Right atrium auricular region (tissue), 2 donors: Measurements from ENCODE around the gene SLC12A2. TPM values are rescaled to one million over a fixed set of nuclear protein-coding genes. Genes with fewer than 3 reads are reported as not detected.
A peak's percentile ranks its signal among the peaks of the same experiment; 100 is the strongest.

ENCODE experiments used
- DNase-seq: peaks from one replicate; pipeline ENCODE4 v3.0.0-alpha.2; 2019; ENCODE audit warnings: low spot score
- H3K27ac ChIP-seq, 2 donors: fragments of 200-600 bp; sonication (generic); 1 replicate in 1 of 2; 2 replicates in 1 of 2; pipeline ENCODE4 v1.5.1; 2016 to 2019
- H3K27me3 ChIP-seq, 2 donors: fragments of 200-600 bp; sonication (generic); one replicate each; pipeline versions ENCODE4 v1.5.1 to v1.6.0; 2017 to 2019
- H3K36me3 ChIP-seq: fragments of 200-600 bp; sonication (generic); one replicate; pipeline ENCODE4 v1.5.1; 2016
- H3K4me1 ChIP-seq, 2 donors: fragments of 200-600 bp; sonication (generic); one replicate each; pipeline versions ENCODE4 v1.5.1 to v1.6.0; 2017 to 2019
- H3K4me3 ChIP-seq, 2 donors: fragments of 200-600 bp; sonication (generic); 1 replicate in 1 of 2; 2 replicates in 1 of 2; pipeline ENCODE4 v1.5.1; 2017 to 2019; ENCODE audit warnings: mild to moderate bottlenecking in 1 of 2, moderate library complexity in 1 of 2
- H3K9me3 ChIP-seq, 2 donors: fragments of 200-600 bp; sonication (generic); one replicate each; pipeline ENCODE4 v1.5.1; 2019
- CTCF ChIP-seq, 2 donors: fragments of 200-600 bp; sonication (generic); IDR thresholded peaks; one replicate each; pipeline ENCODE4 v1.5.1; 2019; ENCODE audit warnings: antibody characterized with exemption in 2 of 2
- total RNA-seq, 2 donors: library from RNA; depleted of rRNA; stranded (reverse); fragments of >200 nt; gene quantifications; one replicate each; pipeline ENCODE4 v1.1.0, GENCODE V29; 2016

Gene SLC12A2
- total RNA-seq, 2 donors from 2014 or later = 9.1 to 17.1 TPM

GRCh38 chr5:128074953-128075352 is 8.6 kb upstream of the SLC12A2 start:
- no peak overlapping the region for H3K27ac ChIP-seq
- DNase-seq = no peak
- H3K9me3 ChIP-seq = no peaks in the 10 kb centered on the region

DNA sequence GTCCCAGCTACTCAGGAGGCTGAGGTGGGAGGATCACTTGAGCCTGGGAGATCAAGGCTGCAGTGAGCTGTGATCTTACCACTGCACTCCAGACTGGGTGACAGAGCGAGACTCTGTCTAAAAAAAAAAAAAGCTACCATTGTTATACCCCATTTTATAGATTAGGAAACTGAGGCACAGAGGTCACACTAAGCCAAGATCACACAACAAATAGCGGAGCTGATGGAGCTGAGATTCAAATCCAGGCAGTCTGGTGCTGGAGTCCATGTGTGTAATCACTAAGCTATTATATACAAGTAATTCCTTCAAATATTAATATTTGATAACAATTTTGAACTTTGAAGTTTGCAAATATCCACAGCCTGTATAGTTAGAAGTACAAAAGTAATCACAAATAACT is 6.0 kb upstream of the SLC12A2 start:
- no peak for DNase-seq
- no peaks in the 10 kb centered on the region for H3K9me3 ChIP-seq
- H3K36me3 ChIP-seq = no peaks in the 10 kb centered on the region
- no peak overlapping the region for H3K4me3 ChIP-seq
- TF ChIP-seq CTCF (IDR thresholded peaks at IDR 0.05) = no peak
- peaks cover 0 to 24% of the 10 kb centered on the region in 2 donors for H3K4me1 ChIP-seq
- no peaks in the 10 kb centered on the region for H3K27me3 ChIP-seq
- no peak overlapping the region for H3K27ac ChIP-seq

More at GRCh38 chr5:128074953-128075352, 8.6 kb upstream of the SLC12A2 start:
- no peaks in the 10 kb centered on the region for H3K36me3 ChIP-seq
- H3K4me1 ChIP-seq = peaks cover 0 to 14% of the 10 kb centered on the region in 2 donors
- TF ChIP-seq CTCF (IDR thresholded peaks at IDR 0.05) = no peak
- H3K27me3 ChIP-seq = no peaks in the 10 kb centered on the region
- H3K4me3 ChIP-seq = no peak overlapping the region

DNA sequence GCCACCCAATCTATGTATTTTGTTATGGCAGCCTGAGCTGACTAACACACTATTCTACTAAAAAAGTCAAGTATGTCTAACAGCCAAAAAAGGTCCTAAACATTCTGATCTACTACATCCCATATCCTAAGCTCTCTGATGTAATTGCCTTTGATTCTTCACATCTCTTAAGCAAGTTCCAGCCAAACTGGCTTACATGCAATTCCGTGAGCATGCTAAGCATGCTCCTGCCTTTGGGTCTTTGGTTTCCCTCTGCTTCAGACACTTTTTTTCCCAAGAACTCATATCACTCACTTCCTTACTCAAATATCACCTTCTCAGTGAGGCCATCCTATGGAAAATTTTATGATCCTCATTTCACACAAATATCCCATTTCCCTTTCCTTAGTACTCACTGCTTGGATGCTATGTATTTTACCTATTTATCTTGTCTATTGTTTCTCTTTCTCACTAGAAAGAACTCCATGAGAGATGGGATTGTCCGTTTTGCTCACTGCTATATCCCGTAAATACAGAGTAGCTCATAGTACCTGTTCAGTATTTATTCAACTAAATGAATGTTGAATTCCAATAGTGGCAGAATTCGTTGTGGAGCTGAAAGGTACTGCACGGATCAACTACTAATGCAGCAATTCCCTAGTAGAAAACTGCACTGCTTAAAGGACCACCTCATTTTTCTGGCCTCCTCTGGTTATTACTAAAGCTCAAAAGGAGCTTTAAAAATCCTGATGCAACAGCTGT is 2.3 kb upstream of the SLC12A2 start:
- H3K9me3 ChIP-seq = no peaks in the 10 kb centered on the region
- H3K4me3 ChIP-seq = peak overlapping the region in 1 of 2 donors; percentile 86
- no peak for DNase-seq
- H3K4me1 ChIP-seq = peaks cover 0 to 37% of the 10 kb centered on the region in 2 donors
- H3K27me3 ChIP-seq = no peaks in the 10 kb centered on the region
- no peaks in the 10 kb centered on the region for H3K36me3 ChIP-seq
- TF ChIP-seq CTCF (IDR thresholded peaks at IDR 0.05) = peak in 1 of 2 donors; percentile 36
- H3K27ac ChIP-seq = peak overlapping the region; percentile 17 to 97

DNA sequence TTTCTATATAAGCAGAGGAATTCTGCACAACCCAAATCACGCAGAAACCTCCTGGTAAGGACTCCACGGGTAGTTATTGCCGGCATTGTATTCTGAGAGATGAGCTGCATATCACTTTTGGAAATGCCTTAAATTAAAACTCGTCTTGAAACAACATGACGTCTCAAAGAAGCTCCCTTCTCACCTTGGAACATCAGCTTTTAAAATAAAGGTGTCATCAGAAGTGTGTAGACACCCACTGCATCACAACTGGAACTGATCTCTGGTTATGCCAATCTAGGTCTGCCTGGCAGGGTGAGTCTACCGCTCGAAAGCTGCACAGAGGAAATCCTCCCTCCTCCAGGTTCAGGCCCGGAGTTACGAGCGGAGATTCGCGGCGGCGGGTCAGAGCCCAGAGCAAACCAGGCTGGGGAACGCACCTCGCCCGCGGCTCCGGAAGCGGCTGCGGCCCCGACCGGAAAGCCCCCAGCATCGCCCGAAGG is 974 bp upstream of the SLC12A2 start:
- H3K4me3 ChIP-seq = peak overlapping the region; percentile 81 to 86
- no peak for TF ChIP-seq CTCF (IDR thresholded peaks at IDR 0.05)
- DNase-seq = no peak
- peaks cover 0 to 40% of the 10 kb centered on the region in 2 donors for H3K4me1 ChIP-seq
- H3K27me3 ChIP-seq = no peaks in the 10 kb centered on the region
- H3K9me3 ChIP-seq = no peaks in the 10 kb centered on the region
- H3K27ac ChIP-seq = peak overlapping the region; percentile 97
- H3K36me3 ChIP-seq = no peaks in the 10 kb centered on the region

GRCh38 chr5:128083811-128084227 is 253 bp downstream of the SLC12A2 start:
- H3K36me3 ChIP-seq = no peaks in the 10 kb centered on the region
- H3K9me3 ChIP-seq = no peaks in the 10 kb centered on the region
- H3K4me3 ChIP-seq = peak overlapping the region; percentile 81 to 86
- peaks cover 0 to 35% of the 10 kb centered on the region in 2 donors for H3K4me1 ChIP-seq
- no peak for DNase-seq
- H3K27me3 ChIP-seq = no peaks in the 10 kb centered on the region
- peak overlapping the region; percentile 97 for H3K27ac ChIP-seq
- peak; percentile 24 to 73 for TF ChIP-seq CTCF (IDR thresholded peaks at IDR 0.05)
